GM12878 (cell line): ENCODE data around the gene AP1S1. TPM values are rescaled to one million over a fixed set of nuclear protein-coding genes. Genes with fewer than 3 reads are reported as not detected.

Experiments used
- ATAC-seq: fragments of 200-7000 bp; cut with Tn5 transposase; 3 replicates; pipeline ENCODE4 v1.9.1; 2020; ENCODE audit warnings: mild to moderate bottlenecking, moderate library complexity
- BruUV-seq: library from RNA; stranded (reverse); fragments of 400-500 nt; replicated peaks from 2 replicates; lab custom pipeline; 2021; lab: Mats Ljungman, UMichigan
- CTCF ChIA-PET: fragments of 300-600 bp; sonication (Branson Sonifier 250); formaldehyde crosslinking; extraction: SDS; loops from one replicate; lab custom pipeline; 2021; ENCODE audit warnings: inconsistent platforms; lab: Yijun Ruan, JAX
- POLR2A ChIA-PET: fragments of 350-600 bp; formaldehyde crosslinking; extraction: SDS; loops from one replicate; lab custom pipeline; 2021; ENCODE audit warnings: inconsistent platforms; lab: Charles Lee
- RAD21 ChIA-PET: fragments of 300-600 bp; sonication (Branson Sonifier 250); formaldehyde crosslinking; loops from one replicate; lab custom pipeline; 2023; ENCODE audit warnings: antibody characterized with exemption; ENCODE audit not compliant: unreplicated experiment; lab: Charles Lee
- SMC1A ChIA-PET: fragments of 300-600 bp; sonication (Branson Sonifier 250); formaldehyde crosslinking; loops from one replicate; lab custom pipeline; 2023; ENCODE audit not compliant: unreplicated experiment, uncharacterized antibody; lab: Charles Lee
- DNase-seq: peaks from one replicate; pipeline ENCODE4 v3.0.0-alpha.2; 2011; ENCODE audit warnings: low read depth, low spot score
- FAIRE-seq: peaks from 3 replicates; lab custom pipeline; 2011; peaks lifted over from hg19 to GRCh38; lab: Jason Lieb, UNC
- H2AFZ ChIP-seq: 2 replicates; pipeline ENCODE4 v1.6.0; 2011; ENCODE audit warnings: low read depth, low read length, control low read depth; ENCODE audit not compliant: control insufficient read depth
- H3K27ac ChIP-seq: 2 replicates; pipeline ENCODE4 v1.5.1; 2011; ENCODE audit warnings: control low read depth; ENCODE audit not compliant: control insufficient read depth, insufficient read depth
- H3K27me3 ChIP-seq, 2 experiments: replicated peaks in 1 of 2; 2 replicates each; pipeline versions ENCODE4 v1.6.0 to v1.6.1; 2011; ENCODE audit warnings: low read length in 1 of 2; ENCODE audit not compliant: control insufficient read depth in 2 of 2, insufficient read depth in 2 of 2
- H3K36me3 ChIP-seq, 2 experiments: 2 replicates each; pipeline ENCODE4 v1.5.1; 2011; ENCODE audit warnings: low read length in 1 of 2; ENCODE audit not compliant: control insufficient read depth in 2 of 2, insufficient read depth in 2 of 2
- H3K4me1 ChIP-seq: 2 replicates; pipeline ENCODE4 v1.6.1; 2011; ENCODE audit warnings: mild to moderate bottlenecking, low read length, moderate library complexity, mixed read lengths; ENCODE audit not compliant: control insufficient read depth, insufficient read depth
- H3K4me2 ChIP-seq: 2 replicates; pipeline ENCODE4 v1.6.0; 2011; ENCODE audit warnings: control low read depth; ENCODE audit not compliant: control insufficient read depth, insufficient read depth
- H3K4me3 ChIP-seq: fragments of 200-600 bp; sonication (generic); 2 replicates; pipeline ENCODE4 v1.5.1; 2016
- H3K79me2 ChIP-seq: 2 replicates; pipeline ENCODE4 v1.6.0; 2011; ENCODE audit warnings: low read length; ENCODE audit not compliant: control insufficient read depth, insufficient read depth
- H3K9ac ChIP-seq: 2 replicates; pipeline ENCODE4 v1.8.0; 2011; ENCODE audit warnings: low read length, control low read depth, mixed read lengths; ENCODE audit not compliant: control insufficient read depth, insufficient read depth
- H3K9me3 ChIP-seq: replicated peaks from 3 replicates; pipeline ENCODE4 v1.5.1; 2011; ENCODE audit warnings: mild to moderate bottlenecking, low read length; ENCODE audit not compliant: control insufficient read depth, insufficient read depth
- H4K20me1 ChIP-seq: 2 replicates; pipeline ENCODE4 v1.6.0; 2011; ENCODE audit not compliant: control insufficient read depth, insufficient read depth
- ATF7 ChIP-seq: fragments of 450-650 bp; IDR thresholded peaks from 2 replicates; pipeline ENCODE4 v1.6.1; 2016; ENCODE audit warnings: low read depth, mild to moderate bottlenecking
- BACH1 ChIP-seq: fragments of 450-650 bp; IDR thresholded peaks from 2 replicates; pipeline ENCODE4 v1.6.1; 2017; ENCODE audit warnings: mild to moderate bottlenecking, borderline replicate concordance
- BHLHE40 ChIP-seq, 2 experiments: fragments of 450-650 bp in 1 of 2; IDR thresholded peaks; 2 replicates each; pipeline ENCODE4 v1.6.1; 2011 to 2017; ENCODE audit warnings: low read depth in 2 of 2, borderline replicate concordance in 1 of 2, improper control_type of control experiment in 1 of 2, low read length in 1 of 2, mild to moderate bottlenecking in 1 of 2
- E2F4 ChIP-seq: IDR thresholded peaks from 2 replicates; pipeline ENCODE4 v1.6.1; 2012; ENCODE audit warnings: low read depth, low read length, improper control_type of control experiment
- EGR1 ChIP-seq, 2 experiments: IDR thresholded peaks; 1 replicate in 1 of 2; 2 replicates in 1 of 2; pipeline ENCODE4 v1.6.1; 2011 to 2012; ENCODE audit warnings: low read depth in 2 of 2, low read length in 2 of 2, borderline replicate concordance in 1 of 2, mild to moderate bottlenecking in 1 of 2, moderate library complexity in 1 of 2
- EZH2 ChIP-seq: IDR thresholded peaks from 2 replicates; pipeline ENCODE4 v1.6.1; 2012; ENCODE audit warnings: low read depth, mild to moderate bottlenecking, control low read depth, inconsistent platforms, low read length, borderline replicate concordance; ENCODE audit not compliant: control insufficient read depth
- NBN ChIP-seq: fragments of 450-650 bp; IDR thresholded peaks from 2 replicates; pipeline ENCODE4 v1.6.1; 2016
- PAX8 ChIP-seq: fragments of 450-650 bp; IDR thresholded peaks from 2 replicates; pipeline ENCODE4 v1.6.1; 2017; ENCODE audit warnings: mild to moderate bottlenecking, moderate library complexity
- SMAD1 ChIP-seq: fragments of 450-650 bp; IDR thresholded peaks from 2 replicates; pipeline ENCODE4 v1.6.1; 2018; ENCODE audit warnings: mild to moderate bottlenecking, low read depth; ENCODE audit not compliant: partially characterized antibody
- TAF1 ChIP-seq: IDR thresholded peaks from 2 replicates; pipeline ENCODE4 v1.6.1; 2011; ENCODE audit warnings: mild to moderate bottlenecking, low read depth, low read length, borderline replicate concordance
- WGBS: methylation state at CpG from one replicate; pipeline ENCODE4 v1.1.6; 2016; ENCODE audit warnings: low lambda C conversion rate; ENCODE audit not compliant: insufficient replicate concordance, insufficient coverage; ENCODE audit errors: missing lambda C conversion rate; 5-methylcytosine and 5-hydroxymethylcytosine counted together
- in situ Hi-C: fragments of 300-500 bp; cut with MboI; formaldehyde crosslinking; loops from 9 replicates; pipeline ENCODE4 v1.14.3; 2018; ENCODE audit warnings: mixed read lengths
- intact Hi-C: fragments of 100-400 bp; cut with micrococcal nuclease; formaldehyde crosslinking; loops from one replicate; pipeline ENCODE4 v1.14.2; 2022; ENCODE audit not compliant: unreplicated experiment
- polyA plus RNA-seq, 11 experiments: library from polyadenylated mRNA; depleted of rRNA in 4 of 11; unstranded in 6 of 11; stranded (reverse) in 5 of 11; fragments of >200 nt; fragmentation: Nextera tagmentation in 4 of 11; fragmentation: Illumina TruSeq in 1 of 11; extraction: Ambion mirVana in 4 of 11; extraction: Trizol in 1 of 11; gene quantifications; 1 replicate in 1 of 11; 2 replicates in 10 of 11; pipeline versions ENCODE4 v1.2.1 to v1.2.3, GENCODE V29; 2011 to 2016; ENCODE audit warnings: inconsistent platforms in 2 of 11, missing spikeins in 2 of 11, low read depth in 1 of 11
- total RNA-seq, 4 experiments: library from RNA; depleted of rRNA in 3 of 4; stranded (reverse); fragments of >200 nt in 3 of 4; fragmentation: Illumina TruSeq in 1 of 4; extraction: Trizol in 1 of 4; gene quantifications; 2 replicates each; pipeline versions ENCODE4 v1.2.1 to v1.2.3, GENCODE V29; 2013 to 2021
- TF ChIP-seq, protein P1 (sequence below): IDR thresholded peaks from 2 replicates; pipeline ENCODE4 v1.6.1; 2011; ENCODE audit warnings: low read depth, low read length, improper control_type of control experiment, borderline replicate concordance

Gene AP1S1
- total and polyA plus RNA-seq, 10 of the 15 experiments (the other 5 are each of a cell fraction or from before 2014, with no cell fraction given), result 2.5 to 121 (median 54.9) TPM

DNA sequence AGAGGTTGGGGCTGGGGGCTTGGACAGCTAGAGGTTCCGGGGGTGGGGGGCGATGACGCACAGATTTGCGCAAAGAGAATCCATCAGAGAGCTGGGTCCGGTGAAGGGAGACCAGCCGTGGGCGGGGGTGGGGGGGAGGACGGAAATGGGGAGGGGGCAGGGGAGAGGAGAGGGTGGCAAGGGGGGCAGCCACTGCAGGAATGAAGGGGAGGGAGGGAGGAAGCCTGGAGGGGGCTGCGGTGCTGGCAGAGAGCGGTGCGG is 12.3 kb downstream of the AP1S1 start:
- in situ Hi-C loops (no loop called here), intact Hi-C loops (no loop called here)
- H2AFZ ChIP-seq, result no peak overlapping the region
- no peaks in the 10 kb centered on the region for H3K36me3 ChIP-seq
- no peak overlapping the region for H3K27ac ChIP-seq
- H3K79me2 ChIP-seq, result no peaks in the 10 kb centered on the region
- H3K4me1 ChIP-seq, result peaks cover 11% of the 10 kb centered on the region
- 39% methylated on average over 5 of the region's 11 CpGs for WGBS
- no peak overlapping the region for H3K4me3 ChIP-seq
- peaks cover 26 to 32% of the 10 kb centered on the region in 2 experiments for H3K27me3 ChIP-seq
- POLR2A ChIA-PET, result no interaction called here
- DNase-seq, result no peak
- RAD21 ChIA-PET, result interaction anchor here (0.9 to 2.5 kb wide), 2 partner anchors 23 to 26 kb away, joined by 3 to 32 read pairs; no protein-coding TSS in a partner anchor
- CTCF ChIA-PET, result interaction anchor here (1.0 to 6.1 kb wide), 2 partner anchors 10 to 25 kb away, joined by 4 to 80 read pairs; no protein-coding TSS in a partner anchor
- H3K4me2 ChIP-seq, result no peak overlapping the region
- no peaks in the 10 kb centered on the region; the same call in 2 of the 3 replicates for H3K9me3 ChIP-seq
- ATAC-seq, result no peak
- TF ChIP-seq SMAD1 (no peak), PAX8 (no peak), EZH2 (no peak), NBN (no peak), EGR1 (IDR thresholded peaks at IDR 0.05; ENCODE audit: borderline replicate concordance in 1 of 2, low read depth in 2 of 2, low read length in 2 of 2) (0 out of 3 replicates have a peak, but pooled peaks of 1 of the 2 experiments have one; percentile 17)
- H3K9ac ChIP-seq, result no peak overlapping the region
- H4K20me1 ChIP-seq, result no peaks in the 10 kb centered on the region
- SMC1A ChIA-PET, result interaction anchor here (1.7 kb wide), 1 partner anchor 41 kb away, joined by 3 read pairs; no protein-coding TSS in a partner anchor
- no TSS peak for BruUV-seq
- no peak for FAIRE-seq

DNA sequence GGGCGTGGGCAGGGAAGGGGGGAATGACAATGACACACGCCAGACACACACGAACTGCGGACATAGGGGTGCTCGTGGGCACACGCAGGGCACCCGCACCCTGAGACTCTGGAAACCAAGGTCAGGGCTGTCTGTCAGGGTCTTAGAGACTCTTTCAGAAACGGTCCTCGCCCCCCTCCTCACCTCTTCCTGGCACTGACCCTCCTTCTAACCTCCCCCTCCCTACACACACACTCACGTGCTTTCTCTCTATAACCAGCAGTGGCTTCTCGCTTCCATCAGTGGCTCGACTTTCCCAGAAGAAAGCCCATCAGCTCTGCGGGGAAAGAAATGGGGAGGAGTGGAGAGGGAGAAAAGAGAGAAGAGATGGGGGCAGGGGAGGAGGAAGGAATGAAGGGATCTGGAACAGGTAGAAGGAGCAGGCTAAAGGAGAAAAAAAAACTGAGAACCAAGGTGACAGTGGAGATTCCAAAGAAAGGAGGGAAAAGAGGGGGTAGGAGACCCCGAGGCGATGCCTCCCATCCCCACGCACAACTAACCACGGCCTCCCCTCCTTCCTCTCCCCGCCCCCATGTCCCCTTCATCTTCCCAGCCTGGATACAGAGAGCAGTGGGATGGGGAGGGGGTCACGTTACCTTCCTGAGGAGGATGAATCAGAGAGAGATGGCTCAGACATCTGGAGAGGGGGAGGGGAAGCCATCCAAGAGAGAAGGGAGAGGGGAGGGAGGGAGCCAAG is 12.8 kb downstream of the AP1S1 start:
- ChIA-PET CTCF (interaction anchor here (1.0 to 6.1 kb wide), 2 partner anchors 10 to 26 kb away, joined by 4 to 80 read pairs; no protein-coding TSS in a partner anchor), SMC1A (no interaction called here), POLR2A (no interaction called here), RAD21 (interaction anchor here (2.5 kb wide), 1 partner anchor 24 kb away, joined by 32 read pairs; no protein-coding TSS in a partner anchor)
- Histone ChIP-seq H3K79me2 (no peaks in the 10 kb centered on the region), H3K4me2 (no peak overlapping the region), H3K4me1 (peaks cover 11% of the 10 kb centered on the region), H3K36me3 (no peaks in the 10 kb centered on the region), H3K9ac (no peak overlapping the region), H3K9me3 (no peaks in the 10 kb centered on the region; the same call in 2 of the 3 replicates), H3K27ac (no peak overlapping the region), H4K20me1 (no peaks in the 10 kb centered on the region), H2AFZ (no peak overlapping the region), H3K27me3 (peaks cover 30 to 36% of the 10 kb centered on the region in 2 experiments), H3K4me3 (no peak overlapping the region)
- TF ChIP-seq E2F4 (no peak), ATF7 (no peak), BHLHE40 (IDR thresholded peaks at IDR 0.05; ENCODE audit: borderline replicate concordance in 1 of 2, low read depth in 2 of 2, low read length in 1 of 2) (peak in 1 of 2 experiments; percentile 34; a peak in 1 of 4 replicates), BACH1 (no peak), TAF1 (no peak)
- TF ChIP-seq, protein P1, sequence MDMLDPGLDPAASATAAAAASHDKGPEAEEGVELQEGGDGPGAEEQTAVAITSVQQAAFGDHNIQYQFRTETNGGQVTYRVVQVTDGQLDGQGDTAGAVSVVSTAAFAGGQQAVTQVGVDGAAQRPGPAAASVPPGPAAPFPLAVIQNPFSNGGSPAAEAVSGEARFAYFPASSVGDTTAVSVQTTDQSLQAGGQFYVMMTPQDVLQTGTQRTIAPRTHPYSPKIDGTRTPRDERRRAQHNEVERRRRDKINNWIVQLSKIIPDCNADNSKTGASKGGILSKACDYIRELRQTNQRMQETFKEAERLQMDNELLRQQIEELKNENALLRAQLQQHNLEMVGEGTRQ, result no peak
- WGBS, result 0% methylated on average over 12 of the region's 19 CpGs
- no peak for FAIRE-seq
- intact Hi-C loops, result no loop called here
- DNase-seq, result no peak
- in situ Hi-C loops, result no loop called here
- BruUV-seq, result no TSS peak
- ATAC-seq, result no peak
